ENCODE measurements around the gene AMBP. TPM values are rescaled to one million over a fixed set of nuclear protein-coding genes. Genes with fewer than 3 reads are reported as not detected.
A peak's percentile ranks its signal among the peaks of the same experiment; 100 is the strongest.

The AMBP gene
- total and polyA plus RNA-seq, 4 donors, result 3,440 to 6,678 (median 4,863) TPM

GRCh38 chr9:114017741-114018715, 60.1 kb downstream of the AMBP start:
- Histone ChIP-seq H3K4me1 (ENCODE audit: control insufficient read depth in 4 of 4, insufficient read depth in 4 of 4, low read length in 3 of 4) (peaks cover 2 to 11% (median 7%) of the 10 kb centered on the region in 4 donors), H3K36me3 (ENCODE audit: control insufficient read depth in 4 of 4, insufficient read depth in 3 of 4, low read depth in 1 of 4, low read length in 3 of 4) (peaks cover 7 to 31% (median 17%) of the 10 kb centered on the region in 4 donors), H3K9me3 (ENCODE audit: control insufficient read depth in 4 of 4, low read length in 3 of 4) (no peaks in the 10 kb centered on the region), H3K4me3 (ENCODE audit: low read depth in 1 of 3, low read length in 3 of 3) (no peak overlapping the region), H3K27me3 (ENCODE audit: control insufficient read depth in 4 of 4, insufficient read depth in 4 of 4, low read length in 3 of 4) (no peaks in the 10 kb centered on the region), H3K9ac (ENCODE audit: low read depth in 1 of 2, low read length in 2 of 2) (no peak overlapping the region), H3K27ac (ENCODE audit: low read depth in 1 of 2, low read length in 2 of 2) (no peak overlapping the region)
- no peak for TF ChIP-seq RAD21 (IDR thresholded peaks at IDR 0.05)
- TF ChIP-seq HNF4G (IDR thresholded peaks at IDR 0.05), result no peak
- no peak for TF ChIP-seq JUND (IDR thresholded peaks at IDR 0.05)
- no peak for TF ChIP-seq CTCF (IDR thresholded peaks at IDR 0.05; ENCODE audit: low read depth, low read length, missing input control)
- TF ChIP-seq NR2F2 (IDR thresholded peaks at IDR 0.05), result no peak
- TF ChIP-seq YY1 (IDR thresholded peaks at IDR 0.05), result no peak
- no peak for TF ChIP-seq ZBTB33 (IDR thresholded peaks at IDR 0.05)
- TF ChIP-seq FOXA2 (IDR thresholded peaks at IDR 0.05), result no peak
- no peak for TF ChIP-seq TAF1 (conservative IDR thresholded peaks at IDR 0.05)
- no peak for TF ChIP-seq ATF3 (IDR thresholded peaks at IDR 0.05)
- TF ChIP-seq FOXA1 (IDR thresholded peaks at IDR 0.05), result no peak
- TF ChIP-seq EGR1 (IDR thresholded peaks at IDR 0.05; ENCODE audit: low read depth in 2 of 2), result no peak
- 90% methylated on average over 6 of the region's 6 CpGs for WGBS
- peak; percentile 17 for DNase-seq (ENCODE audit: low spot score)

- DNase-seq (ENCODE audit: low spot score), result peak; percentile 32
- TF ChIP-seq HNF4G (IDR thresholded peaks at IDR 0.05) (no peak), RAD21 (IDR thresholded peaks at IDR 0.05) (no peak), ZBTB33 (IDR thresholded peaks at IDR 0.05) (no peak), CTCF (IDR thresholded peaks at IDR 0.05; ENCODE audit: low read depth, low read length, missing input control) (no peak), MAX (IDR thresholded peaks at IDR 0.05) (no peak), SP1 (IDR thresholded peaks at IDR 0.05) (no peak), NR2F2 (IDR thresholded peaks at IDR 0.05) (no peak), RXRA (IDR thresholded peaks at IDR 0.05) (no peak)
- Histone ChIP-seq H3K9me3 (ENCODE audit: control insufficient read depth in 4 of 4, low read length in 3 of 4) (no peaks in the 10 kb centered on the region), H3K36me3 (ENCODE audit: control insufficient read depth in 4 of 4, insufficient read depth in 3 of 4, low read depth in 1 of 4, low read length in 3 of 4) (peaks cover 9 to 35% (median 17%) of the 10 kb centered on the region in 4 donors), H3K9ac (ENCODE audit: low read depth in 1 of 2, low read length in 2 of 2) (no peak overlapping the region), H3K4me1 (ENCODE audit: control insufficient read depth in 4 of 4, insufficient read depth in 4 of 4, low read length in 3 of 4) (peaks cover 2 to 11% (median 7%) of the 10 kb centered on the region in 4 donors), H3K27me3 (ENCODE audit: control insufficient read depth in 4 of 4, insufficient read depth in 4 of 4, low read length in 3 of 4) (no peaks in the 10 kb centered on the region), H3K4me3 (ENCODE audit: low read depth in 1 of 3, low read length in 3 of 3) (no peak overlapping the region), H3K27ac (ENCODE audit: low read depth in 1 of 2, low read length in 2 of 2) (no peak overlapping the region)
- 90% methylated on average over 14 of the region's 14 CpGs for WGBS
Measured at GRCh38 chr9:114016629-114017423, 61.3 kb downstream of the AMBP start.
